B cell (primary cell): ENCODE results near the gene EDDM3A. TPM values are rescaled to one million over a fixed set of nuclear protein-coding genes. Genes with fewer than 3 reads are reported as not detected.
A peak's percentile ranks its signal among the peaks of the same experiment; 100 is the strongest.

Experiments
- ATAC-seq: fragments of 200-7000 bp; cut with Tn5 transposase; one replicate; pipeline ENCODE4 v1.10.0; 2021; ENCODE audit warnings: low read depth, mild to moderate bottlenecking, moderate number of reproducible peaks, moderate library complexity
- CTCF ChIA-PET: fragments of 350-600 bp; sonication (Branson Sonifier 250); formaldehyde crosslinking; loops from one replicate; lab custom pipeline; 2021; ENCODE audit warnings: antibody characterized with exemption, inconsistent platforms; lab: Charles Lee
- POLR2A ChIA-PET: fragments of 350-600 bp; sonication (Branson Sonifier 250); formaldehyde crosslinking; loops from one replicate; lab custom pipeline; 2021; ENCODE audit warnings: antibody characterized with exemption; lab: Charles Lee
- DNase-seq: peaks from one replicate; pipeline ENCODE4 v3.0.0; 2013
- H2AFZ ChIP-seq: 2 replicates; pipeline ENCODE4 v1.6.1; 2012; ENCODE audit warnings: mild to moderate bottlenecking, low read depth, low read length; ENCODE audit not compliant: insufficient read depth, poor library complexity, severe bottlenecking
- H3K27ac ChIP-seq, 2 donors: 1 replicate in 1 of 2; 2 replicates in 1 of 2; pipeline ENCODE4 v1.5.1; 2012 to 2013; ENCODE audit warnings: low read length in 2 of 2, mild to moderate bottlenecking in 2 of 2, moderate library complexity in 1 of 2
- H3K27me3 ChIP-seq, 4 experiments: fragments of 200-600 bp in 1 of 4; sonication (generic) in 1 of 4; replicated peaks in 1 of 4; 1 replicate in 2 of 4; 2 replicates in 2 of 4; pipeline versions ENCODE4 v1.6.1 to v1.7.0; 2013 to 2016; ENCODE audit warnings: low read length in 3 of 4, mild to moderate bottlenecking in 2 of 4, mixed read lengths in 1 of 4, moderate library complexity in 1 of 4; ENCODE audit not compliant: insufficient read depth in 4 of 4, control insufficient read depth in 3 of 4; ENCODE audit errors: control extremely low read depth in 1 of 4
- H3K36me3 ChIP-seq, 2 experiments: replicated peaks in 1 of 2; 1 replicate in 1 of 2; 2 replicates in 1 of 2; pipeline versions ENCODE4 v1.6.1 to v1.7.1; 2013; ENCODE audit warnings: low read length in 1 of 2; ENCODE audit not compliant: insufficient read depth in 2 of 2, control insufficient read depth in 1 of 2; ENCODE audit errors: control extremely low read depth in 1 of 2, extremely low read depth in 1 of 2
- H3K4me1 ChIP-seq, 2 donors: fragments of 200-600 bp in 1 of 2; sonication (generic) in 1 of 2; 1 replicate in 1 of 2; 2 replicates in 1 of 2; pipeline versions ENCODE4 v1.5.1 to v1.6.1; 2013 to 2017; ENCODE audit warnings: low read length in 2 of 2; ENCODE audit not compliant: control insufficient read depth in 2 of 2, insufficient read depth in 2 of 2
- H3K4me2 ChIP-seq: replicated peaks from 2 replicates; pipeline ENCODE3; 2012; ENCODE audit warnings: mild to moderate bottlenecking, low read depth, low read length; ENCODE audit not compliant: poor library complexity, severe bottlenecking
- H3K4me3 ChIP-seq, 5 experiments: fragments of 200-600 bp in 1 of 5; sonication (generic) in 1 of 5; 1 replicate in 3 of 5; 2 replicates in 2 of 5; pipeline versions ENCODE4 v1.5.1 to v1.7.0; 2011 to 2016; ENCODE audit warnings: low read length in 4 of 5, mild to moderate bottlenecking in 4 of 5, low read depth in 2 of 5, control low read depth in 1 of 5, moderate library complexity in 1 of 5; ENCODE audit not compliant: insufficient read depth in 1 of 5; ENCODE audit errors: control extremely low read depth in 1 of 5, extremely low read depth in 1 of 5
- H3K79me2 ChIP-seq: fragments of 200-600 bp; sonication (generic); one replicate; pipeline ENCODE4 v1.6.0; 2016; ENCODE audit warnings: low read length; ENCODE audit not compliant: control insufficient read depth, insufficient read depth
- H3K9ac ChIP-seq: fragments of 200-600 bp; sonication (generic); 2 replicates; pipeline ENCODE4 v1.6.1; 2017; ENCODE audit warnings: mild to moderate bottlenecking, low read length, moderate library complexity
- H3K9me3 ChIP-seq, 3 donors: one replicate each; pipeline versions ENCODE4 v1.6.1 to v1.7.1; 2013; ENCODE audit warnings: low read length in 2 of 3; ENCODE audit not compliant: control insufficient read depth in 2 of 3, insufficient read depth in 1 of 3; ENCODE audit errors: control extremely low read depth in 1 of 3
- H4K20me1 ChIP-seq: 2 replicates; pipeline ENCODE4 v1.6.0; 2012; ENCODE audit warnings: mild to moderate bottlenecking, low read length; ENCODE audit not compliant: insufficient read depth, control insufficient read depth, poor library complexity, severe bottlenecking
- H3K27ac Mint-ChIP-seq: one replicate; pipeline ENCODE4 v1.8.0; 2021; ENCODE audit warnings: mixed read lengths
- H3K27me3 Mint-ChIP-seq: one replicate; pipeline ENCODE4 v1.8.0; 2021; ENCODE audit warnings: mixed read lengths
- H3K4me1 Mint-ChIP-seq: one replicate; pipeline ENCODE4 v1.8.0; 2021; ENCODE audit warnings: mixed read lengths
- H3K4me3 Mint-ChIP-seq: one replicate; pipeline ENCODE4 v1.8.0; 2021; ENCODE audit warnings: mixed read lengths
- H3K9me3 Mint-ChIP-seq: one replicate; pipeline ENCODE4 v1.8.0; 2022; ENCODE audit warnings: mixed read lengths; ENCODE audit not compliant: insufficient read depth
- CTCF ChIP-seq: fragments of 200-600 bp; IDR thresholded peaks from one replicate; pipeline ENCODE4 v1.8.0; 2022; ENCODE audit warnings: antibody characterized with exemption, mild to moderate bottlenecking
- EZH2 ChIP-seq: IDR thresholded peaks from 2 replicates; pipeline ENCODE4 v1.6.1; 2012; ENCODE audit warnings: borderline replicate concordance, low read depth, mild to moderate bottlenecking, moderate library complexity, low read length; ENCODE audit not compliant: insufficient read depth, poor library complexity, severe bottlenecking
- WGBS: methylation state at CpG from one replicate; pipeline ENCODE4 v1.1.5; 2013; ENCODE audit warnings: missing lambda C conversion rate; ENCODE audit not compliant: insufficient coverage; 5-methylcytosine and 5-hydroxymethylcytosine counted together
- intact Hi-C: fragments of 100-400 bp; cut with micrococcal nuclease; formaldehyde crosslinking; loops from one replicate; pipeline ENCODE4 v1.10.0; 2022
- polyA plus RNA-seq: library from polyadenylated mRNA; depleted of rRNA; stranded (reverse); fragments of >200 nt; gene quantifications from 2 replicates; pipeline ENCODE4 v1.2.3, GENCODE V29; 2012
- total RNA-seq, 2 donors: library from RNA; stranded (reverse); fragments of 120-200 nt in 1 of 2; gene quantifications; 1 replicate in 1 of 2; 2 replicates in 1 of 2; pipeline versions ENCODE4 v1.2.3 to v1.2.4, GENCODE V29; 2013 to 2022

The EDDM3A gene
- total and polyA plus RNA-seq, 2 donors (not counting 1 experiment from before 2014, with no cell fraction given), result not detected

DNA sequence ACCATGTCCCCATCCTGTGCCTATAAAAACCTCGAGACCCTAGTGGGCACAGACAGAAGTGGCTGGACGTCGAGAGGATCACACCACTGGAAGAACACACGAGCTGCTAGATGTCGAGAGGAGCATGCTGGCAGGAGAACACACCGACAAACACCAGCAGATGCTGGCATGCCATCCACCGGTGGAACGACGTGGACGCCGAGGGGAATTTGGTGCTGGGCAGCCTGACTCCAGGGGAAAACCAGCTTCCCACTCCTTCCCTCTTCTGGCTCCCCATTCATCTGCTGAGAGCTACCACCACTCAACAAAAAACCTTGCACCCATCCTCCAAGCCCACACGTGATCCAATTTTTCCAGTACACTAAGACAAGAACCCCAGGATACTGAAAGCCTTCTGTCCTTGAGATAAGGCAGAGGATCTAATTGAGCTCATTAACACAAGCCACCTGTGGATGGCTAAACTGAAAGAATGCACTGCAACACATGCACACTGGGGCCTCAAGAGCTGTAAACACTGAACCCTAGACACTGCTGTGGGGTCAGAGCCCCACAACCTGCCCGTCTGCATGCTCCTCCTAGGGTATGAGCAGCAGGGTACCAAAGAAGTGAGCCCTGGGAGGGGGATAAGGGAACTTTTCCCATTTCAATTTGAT lies 44.9 kb downstream of the EDDM3A start:
- ChIA-PET CTCF (interaction anchor here (1.3 kb wide), 1 partner anchor 92 kb away, joined by 3 read pairs; no protein-coding TSS in a partner anchor), POLR2A (no interaction called here)
- Mint-ChIP-seq H3K4me3 (no peak overlapping the region), H3K27me3 (no peaks in the 10 kb centered on the region), H3K4me1 (peaks cover 36% of the 10 kb centered on the region), H3K27ac (peak overlapping the region; percentile 32), H3K9me3 (no peaks in the 10 kb centered on the region)
- no peak overlapping the region for H3K4me2 ChIP-seq
- no peak overlapping the region for H2AFZ ChIP-seq
- H3K27me3 ChIP-seq, result no peaks in the 10 kb centered on the region
- H3K79me2 ChIP-seq, result peaks cover 78% of the 10 kb centered on the region
- peaks cover 0 to 10% (median 0%) of the 10 kb centered on the region in 3 donors for H3K9me3 ChIP-seq
- no peak overlapping the region for H3K9ac ChIP-seq
- intact Hi-C loops, result no loop called here
- H3K4me3 ChIP-seq, result no peak overlapping the region
- H3K27ac ChIP-seq, result no peak overlapping the region
- H4K20me1 ChIP-seq, result no peaks in the 10 kb centered on the region
- DNase-seq, result no peak
- ATAC-seq, result no peak
- peaks cover 0 to 7% of the 10 kb centered on the region in 2 experiments for H3K36me3 ChIP-seq
- TF ChIP-seq EZH2, result no peak
- TF ChIP-seq CTCF, result no peak
- WGBS, result 86% methylated on average over 11 of the region's 13 CpGs
- peaks cover 12% of the 10 kb centered on the region in 2 donors for H3K4me1 ChIP-seq

DNA sequence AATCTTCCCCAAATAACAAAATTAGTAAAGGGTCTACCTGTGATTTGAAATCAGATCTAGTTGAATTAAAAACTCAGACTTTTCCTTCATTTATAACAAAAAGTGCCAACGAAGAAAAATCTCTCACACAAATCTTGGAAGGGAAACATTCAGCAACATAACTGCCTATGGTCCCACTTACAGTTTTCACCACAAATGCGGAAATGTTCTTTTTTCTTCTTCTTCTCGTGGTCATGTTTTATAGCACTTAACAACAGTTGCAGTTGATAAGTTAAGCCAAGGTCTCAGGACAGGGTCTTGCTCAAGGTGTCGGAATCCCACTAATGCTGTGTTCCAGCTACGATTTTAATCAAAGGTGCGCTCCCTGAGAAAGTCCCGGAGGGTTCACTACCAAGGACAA lies 45.5 kb downstream of the EDDM3A start:
- Histone ChIP-seq H3K27me3 (no peaks in the 10 kb centered on the region), H3K9me3 (peaks cover 0 to 4% (median 0%) of the 10 kb centered on the region in 3 donors), H3K9ac (peak overlapping the region; percentile 5), H3K36me3 (peaks cover 0 to 4% of the 10 kb centered on the region in 2 experiments), H4K20me1 (no peaks in the 10 kb centered on the region), H3K27ac (no peak overlapping the region), H3K4me3 (no peak overlapping the region), H3K4me2 (peak overlapping the region; percentile 4), H3K4me1 (peaks cover 10% of the 10 kb centered on the region in 2 donors), H3K79me2 (peaks cover 73% of the 10 kb centered on the region), H2AFZ (no peak overlapping the region)
- TF ChIP-seq EZH2 (no peak), CTCF (no peak)
- Mint-ChIP-seq H3K4me1 (peaks cover 32% of the 10 kb centered on the region), H3K27ac (peak overlapping the region; percentile 70), H3K27me3 (no peaks in the 10 kb centered on the region), H3K4me3 (peak overlapping the region; percentile 57), H3K9me3 (no peaks in the 10 kb centered on the region)
- intact Hi-C loops, result no loop called here
- ChIA-PET CTCF (no interaction called here), POLR2A (no interaction called here)
- ATAC-seq, result no peak
- 19% methylated on average over 3 of the region's 7 CpGs for WGBS
- DNase-seq, result peak; percentile 16
